HG03457 (cell line): ENCODE results near the gene JAK1.
"Not testable (repeated sequence)": the region's sequence is repeated elsewhere in the genome, so short reads cannot be mapped to it uniquely, and the experiment has no call there.

Source experiments
- ATAC-seq: cut with Tn5 transposase; IDR thresholded peaks from one replicate; pipeline ENCODE4 v1.9.1; 2021; ENCODE audit warnings: moderate number of reproducible peaks; ENCODE audit not compliant: unreplicated experiment

The JAK1 gene

DNA sequence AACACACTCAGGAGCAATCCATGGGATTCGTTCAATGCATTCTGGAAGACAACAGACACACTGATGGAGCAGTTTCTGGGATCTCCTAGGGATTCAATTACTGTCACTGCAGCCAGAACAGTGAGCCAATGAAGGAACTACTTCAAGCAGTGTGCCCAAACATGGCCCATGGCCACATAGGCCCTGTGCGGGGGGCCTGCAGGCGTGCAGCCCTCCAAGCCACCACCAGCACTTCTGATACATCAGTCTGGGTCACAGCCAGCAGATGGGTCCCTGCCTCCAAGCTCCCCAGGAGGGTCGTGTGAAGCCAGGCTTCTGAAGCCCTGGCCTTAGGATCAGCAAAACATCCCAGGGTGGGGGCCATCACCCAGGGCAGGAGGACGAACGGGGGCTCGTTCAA lies 122.2 kb downstream of the JAK1 start:
- ATAC-seq = no peak

DNA sequence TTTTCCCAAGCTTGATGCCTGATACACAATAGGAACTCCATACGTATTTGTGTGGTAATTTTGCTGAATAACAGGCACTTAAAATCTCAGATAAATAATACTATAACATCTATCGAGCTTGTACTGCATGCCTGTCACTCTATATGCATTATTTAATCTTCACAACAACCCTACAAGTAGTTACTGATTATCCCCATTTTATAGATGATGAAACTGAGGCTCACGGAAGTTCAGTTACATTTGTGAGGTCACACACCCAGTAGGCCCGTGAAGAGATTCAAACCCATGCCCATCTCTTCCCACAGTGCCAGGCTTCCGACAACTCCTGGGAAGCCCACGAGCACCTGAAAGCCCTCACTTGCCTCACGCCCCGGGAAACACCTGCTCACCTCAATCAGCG lies 122.7 kb downstream of the JAK1 start:
- ATAC-seq = no peak

DNA sequence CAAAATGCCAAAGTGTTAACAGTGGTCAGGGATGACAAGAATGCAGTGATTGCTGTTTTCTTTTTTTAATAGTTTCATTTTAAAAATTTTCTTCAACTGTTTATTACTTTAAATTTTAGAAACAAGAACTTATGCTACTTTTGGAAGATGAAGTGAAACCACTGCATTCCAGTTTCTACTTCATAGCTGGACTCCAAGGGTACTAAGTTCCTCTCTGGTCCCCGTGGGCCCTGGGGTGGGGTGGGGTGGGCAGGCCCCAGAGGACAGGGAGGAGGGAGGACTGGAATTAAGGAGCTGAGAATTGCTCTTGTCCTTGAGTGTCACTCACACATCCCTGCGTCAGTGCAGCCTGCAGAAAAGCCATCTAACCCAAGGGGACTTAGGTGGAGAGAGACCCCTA lies 124.1 kb downstream of the JAK1 start:
- ATAC-seq = no peak

DNA sequence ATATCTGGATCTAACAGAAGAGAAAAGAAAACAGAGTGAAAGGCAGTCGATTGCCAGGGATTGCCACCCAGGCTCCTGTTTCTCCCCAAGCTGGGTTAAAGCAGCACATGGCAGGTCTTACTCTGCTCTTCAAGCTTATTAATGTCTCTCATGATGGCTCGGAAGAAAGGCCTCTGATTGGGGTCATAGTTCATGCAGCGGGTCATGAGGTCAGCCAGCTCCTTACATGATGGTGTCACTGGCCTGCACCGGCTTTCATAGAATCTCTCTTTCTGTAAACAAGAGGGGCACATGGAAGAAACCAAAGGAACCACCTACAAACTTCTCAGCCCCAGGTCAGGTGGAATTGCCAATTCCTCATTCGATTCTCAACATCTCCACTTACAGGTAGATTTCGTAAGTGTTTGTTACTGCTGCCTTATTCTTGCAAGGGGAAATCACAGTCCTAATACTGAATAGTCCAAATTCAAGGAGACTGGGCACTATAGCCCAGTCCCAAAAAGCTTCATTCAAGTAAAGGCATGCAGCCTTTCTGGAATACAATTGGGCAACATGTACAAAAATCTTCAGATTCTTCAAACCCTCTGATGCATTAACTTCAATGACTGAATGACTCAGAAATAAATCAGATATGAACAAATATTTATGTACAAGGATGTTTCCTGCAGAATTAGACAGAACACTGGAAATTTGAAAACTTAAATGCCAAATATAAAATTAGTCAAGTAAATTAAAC lies 124.9 kb downstream of the JAK1 start:
- ATAC-seq = no peak

DNA sequence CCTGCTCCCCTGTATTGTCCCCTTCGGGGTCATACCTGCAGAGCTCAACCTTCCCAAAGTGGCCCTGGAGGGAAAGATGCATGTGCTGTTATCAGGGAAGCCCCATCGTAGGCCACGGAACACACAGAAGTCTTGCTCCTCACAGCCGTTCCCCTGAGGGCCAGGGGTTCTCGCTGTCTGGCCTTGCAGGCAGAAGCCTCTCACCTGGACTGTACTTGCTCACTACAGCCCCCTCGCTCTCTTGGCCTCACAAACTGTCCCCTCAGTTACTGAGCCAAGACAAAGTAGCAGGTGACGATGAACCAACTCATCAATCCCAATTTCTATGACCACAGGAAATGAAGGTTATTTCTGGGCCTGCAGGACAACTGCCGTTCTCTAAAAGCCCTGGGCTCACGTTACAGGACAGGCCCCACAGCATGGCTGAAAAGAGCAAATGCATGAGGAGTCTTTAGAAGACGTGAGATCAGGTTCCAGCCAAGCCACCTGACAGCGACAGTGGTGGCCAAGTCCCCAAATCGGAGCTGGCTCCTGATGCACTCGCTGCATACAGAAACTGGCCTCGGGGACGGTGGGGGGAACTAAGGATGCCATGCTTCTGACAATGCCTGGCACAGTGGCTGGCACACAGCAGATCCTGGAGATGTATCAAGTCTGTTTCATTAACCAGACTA lies 126.5 kb downstream of the JAK1 start:
- no peak for ATAC-seq

DNA sequence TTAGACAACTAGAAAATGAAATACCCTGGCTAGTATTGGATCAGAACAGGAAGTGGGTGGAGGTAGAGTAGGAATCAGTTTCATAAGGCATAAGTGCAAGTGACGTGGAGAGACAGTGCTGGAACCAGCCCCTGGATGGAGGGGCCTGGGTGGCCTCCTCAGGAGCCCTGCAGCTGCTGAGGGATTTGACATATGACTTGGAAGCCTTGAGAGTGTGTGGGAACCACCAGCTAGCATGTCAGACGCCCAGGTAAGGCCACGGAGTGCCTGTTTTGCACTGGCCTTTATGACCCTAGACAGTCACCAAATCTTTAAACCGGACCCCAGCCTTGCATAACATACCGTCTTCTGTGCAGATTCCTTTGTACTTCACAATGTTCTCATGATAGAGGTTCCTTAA lies 127.1 kb downstream of the JAK1 start:
- ATAC-seq = no peak

DNA sequence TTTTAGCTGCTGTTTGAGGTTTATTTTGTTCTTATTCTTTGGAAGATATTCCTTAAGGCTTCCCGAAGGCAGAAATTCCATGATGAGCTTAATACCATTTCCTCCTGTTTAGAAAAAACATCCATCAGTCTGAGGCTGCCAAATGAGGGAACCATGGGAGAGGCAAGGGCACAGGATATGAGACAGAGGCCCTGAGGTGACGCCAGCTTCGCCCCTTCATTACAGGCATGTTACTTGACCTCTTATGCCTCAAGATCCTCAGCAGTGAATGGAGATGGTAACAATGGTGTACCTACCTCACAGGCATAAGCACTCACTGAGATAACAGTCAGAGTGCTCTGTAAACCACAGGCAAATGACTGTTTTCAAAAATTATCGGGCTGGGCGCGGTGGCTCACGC lies 127.9 kb downstream of the JAK1 start:
- ATAC-seq = no peak

DNA sequence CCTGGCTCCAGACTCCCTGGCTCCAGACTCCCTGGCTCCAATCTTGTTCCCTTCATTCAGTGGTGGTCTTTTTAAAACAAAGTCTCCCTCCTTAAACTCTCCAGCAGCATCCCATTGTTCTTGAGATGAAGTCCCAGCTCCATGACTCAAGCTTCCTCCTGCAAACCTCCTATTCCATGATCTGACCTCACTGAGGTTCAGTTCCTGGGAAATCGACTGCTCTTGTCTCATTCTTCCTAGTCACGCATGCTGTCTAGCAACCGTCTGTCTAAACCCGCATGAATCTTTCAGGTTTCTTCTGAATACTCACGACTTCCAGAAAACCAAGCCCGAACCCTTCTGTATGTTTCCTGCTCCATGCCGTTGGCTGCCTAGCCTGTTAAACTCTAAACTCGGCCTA lies 129.5 kb downstream of the JAK1 start:
- no peak for ATAC-seq

DNA sequence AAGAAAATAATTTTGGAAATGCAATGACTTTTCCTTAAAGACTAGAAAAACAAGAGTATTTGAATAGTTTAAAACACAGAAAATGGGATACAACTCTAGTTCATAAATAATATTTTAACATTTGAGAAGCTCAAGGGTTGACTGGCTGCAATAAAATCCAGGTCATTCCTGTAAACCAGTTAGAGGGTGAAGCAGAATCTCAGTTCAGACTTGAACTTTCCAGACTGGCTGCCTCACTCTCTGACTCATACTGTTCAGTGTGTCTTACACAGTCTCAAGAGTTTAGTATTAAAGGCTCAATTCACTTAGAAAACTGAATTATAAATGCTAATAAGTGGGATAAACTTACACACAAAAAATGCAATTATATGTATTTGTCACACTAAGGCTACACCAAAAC lies 131.6 kb downstream of the JAK1 start:
- ATAC-seq = no peak

DNA sequence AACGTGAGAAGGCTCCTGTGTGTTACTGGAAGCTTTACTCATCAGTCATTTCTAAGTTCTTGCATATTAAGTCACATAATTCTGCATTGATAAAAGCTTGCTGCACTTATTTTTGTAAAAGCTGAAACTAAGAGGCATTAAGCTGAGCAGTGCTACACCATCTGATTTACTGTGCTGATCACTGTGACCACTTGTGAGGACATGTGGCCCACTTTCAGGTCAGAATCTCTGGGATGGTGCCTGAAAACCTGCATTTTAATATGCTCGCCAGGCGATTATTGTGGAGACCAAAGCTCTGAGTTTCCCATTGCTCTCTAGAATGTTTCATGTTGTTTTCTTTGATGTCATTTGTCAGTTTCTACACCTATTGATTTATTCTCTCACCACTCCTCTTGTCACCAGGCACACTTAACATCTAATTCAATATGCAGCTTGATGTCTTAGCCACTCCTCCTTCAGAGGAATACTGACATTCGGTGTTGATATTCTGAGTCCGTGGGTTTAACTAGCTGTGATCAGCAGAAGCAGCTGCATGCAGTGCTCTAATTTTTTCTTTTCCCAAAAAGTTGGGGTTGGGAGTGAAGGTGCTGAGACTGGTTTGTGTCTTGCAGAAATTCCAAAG lies 136.2 kb downstream of the JAK1 start:
- no peak for ATAC-seq

DNA sequence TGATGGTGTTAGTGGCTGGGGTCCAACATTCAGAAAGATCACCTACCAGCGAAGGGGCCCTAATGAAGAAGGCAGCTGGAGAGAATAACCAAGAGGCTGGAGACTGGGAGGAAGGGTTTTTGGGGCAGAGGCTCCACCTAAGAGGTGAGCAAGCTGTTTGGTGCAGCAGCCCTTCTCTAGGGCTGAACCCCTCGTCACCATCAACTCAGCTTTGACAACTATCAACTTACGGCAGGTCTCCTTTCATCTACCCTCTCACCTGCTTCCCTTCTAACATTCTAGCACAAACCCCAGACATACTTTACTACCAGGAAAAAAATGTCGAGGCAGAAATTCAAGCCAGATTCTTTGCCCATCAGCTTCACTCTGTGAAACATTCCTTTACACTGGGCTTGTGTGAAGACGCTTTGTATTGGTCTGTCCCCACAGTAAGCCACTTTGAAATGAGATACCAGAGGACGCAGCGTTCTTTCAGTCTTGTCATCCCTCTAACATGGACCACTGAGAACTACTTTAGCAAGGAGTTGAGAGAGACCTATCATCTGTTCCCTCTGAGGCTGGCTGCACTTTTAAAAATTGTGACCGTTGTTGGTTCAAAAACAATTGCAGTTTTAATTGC lies 136.8 kb downstream of the JAK1 start:
- ATAC-seq = no peak

DNA sequence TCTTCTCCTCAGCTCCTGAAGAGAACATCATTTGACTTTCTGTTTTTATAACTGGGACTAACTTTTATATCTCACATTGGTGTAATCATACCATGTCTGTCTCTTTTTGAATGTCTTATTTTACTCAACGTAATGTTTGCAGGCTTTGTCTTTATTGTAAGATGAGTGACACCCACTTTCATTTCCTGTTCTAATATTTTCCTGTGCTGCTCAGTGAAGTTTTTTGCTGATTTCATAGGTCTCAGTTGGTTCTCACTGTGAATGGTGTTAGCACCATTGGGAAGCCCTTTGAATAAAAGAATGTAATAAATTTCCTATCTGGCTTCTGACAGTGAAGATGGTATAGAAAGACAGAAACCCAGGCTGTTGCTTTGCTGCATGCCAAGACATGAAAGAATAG lies 137.5 kb downstream of the JAK1 start:
- ATAC-seq = no peak

DNA sequence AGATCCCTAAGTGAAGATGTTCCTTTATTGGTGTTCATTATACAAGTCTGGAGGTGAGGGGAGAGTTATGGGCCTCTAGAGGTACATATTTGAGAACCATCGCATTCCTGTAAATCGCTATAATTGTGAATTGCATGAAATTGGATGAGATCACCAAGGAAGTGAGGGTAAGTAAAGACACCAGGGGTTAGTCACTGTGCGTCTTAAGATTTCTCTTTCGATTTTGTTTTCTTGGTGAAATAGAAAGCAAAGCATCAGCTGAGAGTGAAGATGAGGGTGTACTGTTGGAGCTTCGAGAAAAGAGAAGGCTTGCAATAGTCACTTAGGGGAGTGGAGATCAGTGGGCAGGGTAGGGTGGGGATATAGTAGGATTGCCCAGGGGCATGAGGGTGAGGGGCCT lies 139.4 kb downstream of the JAK1 start:
- ATAC-seq = no peak

DNA sequence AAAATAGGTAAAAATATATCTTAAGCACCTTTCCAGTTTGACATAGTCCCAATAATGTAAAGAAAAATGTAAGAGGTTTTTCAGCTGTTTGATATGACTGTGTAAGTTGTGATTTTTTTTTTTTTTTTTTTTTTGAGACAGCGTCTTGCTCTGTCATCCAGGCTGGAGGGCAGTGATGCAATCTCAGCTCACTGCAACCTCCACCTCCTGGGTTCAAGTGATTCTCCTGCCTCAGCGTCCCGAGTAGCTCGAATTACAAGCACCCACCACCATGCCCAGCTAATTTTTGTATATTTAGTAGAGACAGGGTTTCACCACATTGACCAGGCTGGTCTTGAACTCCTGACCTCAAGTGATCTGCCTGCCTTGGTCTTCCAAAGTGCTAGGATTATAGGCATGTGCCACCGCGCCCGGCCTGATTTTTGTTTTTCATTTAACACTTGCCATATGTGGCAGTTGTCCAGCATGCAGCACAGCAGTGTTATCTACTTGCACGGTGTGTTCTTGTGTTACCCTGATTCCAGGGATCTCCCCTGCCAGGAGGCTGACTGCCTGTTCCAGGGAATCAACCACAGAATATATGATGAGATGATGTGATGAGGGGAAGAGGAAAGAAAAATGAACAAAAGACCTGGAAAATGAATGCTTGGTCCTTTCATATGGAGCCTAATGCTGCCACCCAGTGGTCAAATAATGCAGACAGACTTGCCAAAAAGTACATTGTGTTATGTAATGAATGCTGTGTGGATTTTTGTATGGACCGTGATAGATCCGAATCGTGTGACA lies 142.5 kb downstream of the JAK1 start:
- ATAC-seq = no peak

DNA sequence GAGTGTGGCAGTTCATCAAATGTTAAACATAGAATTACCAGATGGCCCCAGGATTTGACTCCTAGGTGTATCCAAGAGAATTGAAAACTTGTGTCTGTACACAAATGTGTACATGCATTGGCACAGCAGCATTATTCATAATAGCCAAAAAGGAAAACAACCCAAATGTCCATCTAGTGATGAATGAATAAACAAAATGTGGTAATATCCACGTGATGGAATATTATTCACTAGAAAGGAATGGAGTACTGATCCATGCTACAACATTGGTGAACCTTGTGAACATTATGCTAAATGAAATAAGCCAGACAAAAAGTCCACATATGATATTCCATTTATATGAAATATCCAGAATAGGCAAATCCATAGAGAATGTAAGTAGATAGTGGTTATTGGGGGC lies 143.7 kb downstream of the JAK1 start:
- no peak for ATAC-seq

DNA sequence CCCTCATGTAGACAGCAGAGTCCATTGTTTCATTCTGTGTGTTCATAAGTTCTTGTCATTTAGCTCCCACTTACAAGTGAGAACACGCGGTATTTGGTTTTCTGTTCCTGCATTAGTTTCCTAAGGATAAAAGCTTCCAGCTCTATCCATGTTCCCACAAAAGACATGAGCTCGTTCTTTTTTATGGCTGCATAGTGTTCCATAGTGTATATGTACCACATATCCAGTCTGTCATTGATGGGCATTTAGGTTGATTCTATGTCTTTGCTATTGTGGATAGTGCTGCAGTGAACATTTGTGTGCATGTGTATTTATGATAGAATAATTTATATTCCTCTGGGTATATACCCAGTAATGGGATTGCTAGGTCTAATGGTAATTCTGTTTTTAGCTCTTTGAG lies 145.8 kb downstream of the JAK1 start:
- ATAC-seq = not testable (repeated sequence)

DNA sequence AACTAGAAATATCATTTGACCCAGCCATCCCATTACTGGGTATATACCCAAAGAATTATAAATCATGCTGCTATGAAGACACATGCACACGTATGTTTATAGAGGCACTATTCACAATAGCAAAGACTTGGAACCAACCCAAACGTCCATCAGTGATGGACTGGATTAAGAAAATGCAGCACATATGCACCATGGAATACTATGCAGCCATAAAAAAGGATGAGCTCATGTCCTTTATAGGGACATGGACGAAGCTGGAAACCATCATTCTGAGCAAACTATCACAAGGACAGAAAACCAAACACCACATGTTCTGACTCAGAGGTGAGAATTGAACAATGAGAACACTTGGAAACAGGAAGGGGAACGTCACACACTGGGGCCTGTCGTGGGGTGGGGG lies 149.0 kb downstream of the JAK1 start:
- ATAC-seq = not testable (repeated sequence)

DNA sequence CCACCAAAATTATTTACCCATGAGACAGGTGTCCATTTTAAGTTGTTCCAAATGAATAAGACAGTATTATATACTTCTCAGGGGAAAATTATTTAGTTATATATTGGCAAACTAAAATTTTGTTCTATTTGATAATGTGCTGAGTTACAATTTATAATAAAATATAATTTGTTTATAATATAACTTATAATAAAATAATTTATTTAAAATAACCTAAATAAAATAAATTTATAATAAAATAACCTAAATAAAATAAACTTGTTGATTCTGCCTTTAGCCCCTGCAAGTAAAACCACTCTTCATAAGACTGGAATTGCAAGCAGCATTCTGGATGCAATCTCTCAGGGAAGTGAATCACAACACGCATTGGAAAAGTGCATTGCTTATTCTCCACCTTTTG lies 151.9 kb downstream of the JAK1 start:
- ATAC-seq = no peak

DNA sequence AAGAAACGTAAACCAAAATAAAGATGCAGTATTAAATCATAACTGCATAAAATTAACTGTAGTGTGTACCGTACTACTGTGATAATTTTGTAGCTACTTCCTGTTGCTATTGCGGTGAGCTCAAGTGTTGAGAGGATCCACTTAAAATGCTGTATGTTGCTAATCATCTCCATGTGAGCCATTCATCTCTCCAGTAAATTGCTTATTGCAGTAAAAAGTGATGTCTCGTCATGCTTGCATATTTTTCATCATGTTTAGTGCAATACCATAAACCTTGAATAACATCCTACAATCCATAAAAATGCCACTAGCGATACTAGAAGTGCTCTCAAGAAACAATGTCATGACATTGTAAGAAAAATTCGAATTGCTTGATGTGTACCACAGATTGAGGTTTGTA lies 155.2 kb downstream of the JAK1 start:
- ATAC-seq = no peak

DNA sequence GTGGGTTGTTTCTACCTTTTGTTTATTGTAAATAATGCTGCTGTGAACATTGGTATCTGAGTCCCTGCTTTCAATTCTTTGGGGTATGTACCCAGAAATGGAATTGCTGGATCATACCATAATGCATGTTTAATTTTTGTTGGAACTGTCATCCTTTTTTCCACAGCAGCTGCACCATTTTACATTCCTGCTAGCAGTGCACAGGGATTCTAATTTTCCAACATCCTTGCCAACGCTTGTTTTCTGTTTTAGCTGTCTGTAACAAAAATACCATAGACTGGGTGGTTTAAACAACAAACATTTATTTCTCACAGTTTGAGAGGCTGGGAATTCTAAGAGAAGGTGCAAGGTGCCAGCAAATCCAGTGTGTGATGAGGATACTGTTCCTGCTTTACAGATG lies 156.3 kb downstream of the JAK1 start:
- ATAC-seq = no peak

DNA sequence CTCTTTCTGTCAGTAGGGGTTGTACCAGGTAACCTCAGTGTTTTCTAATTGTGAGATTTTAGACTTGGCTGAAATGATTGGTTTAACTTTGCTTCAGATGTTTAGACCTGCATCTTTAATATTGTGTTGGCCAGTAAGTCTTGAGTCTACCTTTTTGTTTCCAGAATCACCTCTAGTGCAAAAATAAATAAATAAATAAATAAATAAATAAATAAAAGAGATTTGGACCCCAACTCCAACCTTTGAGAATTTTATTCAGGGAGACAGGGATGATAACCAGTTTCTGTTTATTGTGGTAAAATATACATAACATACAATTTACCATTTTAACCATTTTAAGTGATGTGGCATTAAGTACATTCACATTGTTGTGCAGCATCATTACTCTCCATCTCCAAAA lies 157.0 kb downstream of the JAK1 start:
- ATAC-seq = no peak
